Lower lobe of right lung (tissue), 2 donors: ENCODE results near the gene CFAP45. TPM values are rescaled to one million over a fixed set of nuclear protein-coding genes. Genes with fewer than 3 reads are reported as not detected.
A peak's percentile ranks its signal among the peaks of the same experiment; 100 is the strongest.

Experiments used
- ATAC-seq, 2 donors: fragments of 200-7000 bp; cut with Tn5 transposase; one replicate each; pipeline ENCODE4 v1.9.1; 2020 to 2022; ENCODE audit warnings: mild to moderate bottlenecking in 2 of 2, moderate library complexity in 2 of 2
- DNase-seq: peaks from one replicate; pipeline ENCODE4 v3.0.0-alpha.2; 2020
- H3K27ac ChIP-seq: fragments of 200-600 bp; one replicate; pipeline ENCODE4 v1.8.0; 2022
- H3K27me3 ChIP-seq: fragments of 200-600 bp; one replicate; pipeline ENCODE4 v1.8.0; 2022; ENCODE audit warnings: low read depth
- H3K36me3 ChIP-seq: fragments of 200-600 bp; one replicate; pipeline ENCODE4 v1.8.0; 2022; ENCODE audit warnings: mild to moderate bottlenecking
- H3K4me1 ChIP-seq: fragments of 200-600 bp; one replicate; pipeline ENCODE4 v1.8.0; 2022
- H3K4me3 ChIP-seq: fragments of 200-600 bp; one replicate; pipeline ENCODE4 v1.8.0; 2022; ENCODE audit warnings: mild to moderate bottlenecking
- H3K9me3 ChIP-seq: fragments of 200-600 bp; one replicate; pipeline ENCODE4 v1.8.0; 2022
- CTCF ChIP-seq: fragments of 200-600 bp; IDR thresholded peaks from one replicate; pipeline ENCODE4 v1.8.0; 2022; ENCODE audit warnings: antibody characterized with exemption, mild to moderate bottlenecking
- intact Hi-C: fragments of 100-400 bp; cut with DNase I; formaldehyde crosslinking; loops from one replicate; pipeline ENCODE4 v1.11.0; 2022
- total RNA-seq: library from RNA; stranded (reverse); fragmentation: NEBNext Ultra II Directional; extraction: Animal tissue kit (Norgen Biotek cat#: 25700); gene quantifications from one replicate; pipeline ENCODE4 v1.2.1, GENCODE V29; 2021
- donor health status: DM: no; HTN: yes; CAD: no; lungs with severe emphysema.

CFAP45 gene
- total RNA-seq, 1 donor from 2014 or later: 10.2 TPM

DNA sequence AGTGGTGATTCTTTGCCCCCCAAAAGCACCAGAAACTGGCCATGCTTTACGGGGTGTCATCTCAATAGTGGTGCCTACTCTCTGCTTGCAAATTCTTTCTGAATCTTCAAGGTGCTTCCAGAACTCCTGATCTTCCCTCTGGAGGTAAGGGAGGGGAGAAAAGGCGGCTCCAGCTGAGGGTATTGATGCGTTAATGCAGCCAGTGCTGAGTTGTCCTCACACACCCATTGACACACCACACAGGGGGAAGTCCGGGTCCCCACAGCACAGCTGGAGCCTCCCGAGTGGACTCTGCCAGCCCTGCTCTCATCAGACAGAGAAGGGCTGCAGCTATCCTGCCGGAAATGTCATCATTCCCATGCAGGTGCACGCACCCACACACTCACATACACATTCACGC is 38.7 kb downstream of the CFAP45 start:
- H3K4me1 ChIP-seq: no peaks in the 10 kb centered on the region
- H3K27me3 ChIP-seq: no peaks in the 10 kb centered on the region
- no peak for TF ChIP-seq CTCF
- DNase-seq: no peak
- ATAC-seq: no peak
- intact Hi-C loops: no loop called here
- H3K27ac ChIP-seq: no peak overlapping the region
- H3K9me3 ChIP-seq: no peaks in the 10 kb centered on the region
- H3K4me3 ChIP-seq: no peak overlapping the region
- no peaks in the 10 kb centered on the region for H3K36me3 ChIP-seq

DNA sequence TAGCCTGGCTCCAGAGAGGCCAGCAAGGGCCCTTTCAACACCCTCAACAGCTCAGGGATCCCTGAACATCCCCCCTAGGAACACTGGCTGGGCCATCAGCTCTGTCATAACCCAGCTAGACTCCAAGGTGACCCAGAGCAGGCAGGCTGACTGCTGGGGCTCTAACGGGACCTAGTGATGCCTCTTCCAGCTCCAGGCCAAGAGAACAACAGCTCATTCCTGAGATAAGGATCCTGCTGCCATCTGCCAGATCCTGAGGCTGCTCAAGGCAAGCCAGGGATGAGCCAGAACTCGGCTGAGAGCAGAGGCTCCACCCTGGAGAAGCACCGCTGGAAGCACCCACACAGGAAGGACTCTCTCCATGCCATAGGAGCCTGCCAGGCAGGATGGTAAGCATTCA is 39.5 kb downstream of the CFAP45 start:
- no peak for ATAC-seq
- Histone ChIP-seq H3K4me3 (no peak overlapping the region), H3K27ac (no peak overlapping the region), H3K4me1 (peaks cover 1% of the 10 kb centered on the region), H3K36me3 (no peaks in the 10 kb centered on the region), H3K27me3 (no peaks in the 10 kb centered on the region), H3K9me3 (no peaks in the 10 kb centered on the region)
- TF ChIP-seq CTCF: no peak
- no peak for DNase-seq
- intact Hi-C loops: no loop called here

- ATAC-seq (no peak), DNase-seq (no peak)
- no peak overlapping the region for H3K4me3 ChIP-seq
- peaks cover 6% of the 10 kb centered on the region for H3K4me1 ChIP-seq
- H3K9me3 ChIP-seq: no peaks in the 10 kb centered on the region
- intact Hi-C loops: no loop called here
- TF ChIP-seq CTCF: no peak
- H3K36me3 ChIP-seq: no peaks in the 10 kb centered on the region
- no peak overlapping the region for H3K27ac ChIP-seq
- H3K27me3 ChIP-seq: no peaks in the 10 kb centered on the region
These were observed 40.1 kb downstream of the CFAP45 start for GRCh38 chr1:159859767-159860322.

DNA sequence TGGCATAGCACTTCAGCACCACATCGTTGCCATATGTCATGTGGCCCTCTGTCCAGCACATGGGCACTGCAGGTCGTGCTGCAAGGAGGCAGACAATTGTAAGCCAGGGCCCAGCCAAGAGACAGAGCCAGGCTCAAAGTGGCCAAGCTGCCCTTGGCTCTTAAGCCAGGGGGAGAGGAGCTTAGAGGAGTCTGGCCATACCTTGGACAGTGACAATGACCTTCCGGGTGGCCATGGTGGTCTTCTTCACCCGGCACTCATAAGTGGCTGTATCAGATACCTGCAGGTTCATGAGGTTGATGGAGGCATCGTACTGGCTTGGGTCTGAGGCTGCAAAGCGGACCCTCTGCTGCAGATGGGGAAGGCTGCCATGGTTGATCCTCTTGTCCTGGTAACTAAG is 42.1 kb downstream of the CFAP45 start:
- peaks cover 20% of the 10 kb centered on the region for H3K4me1 ChIP-seq
- H3K27me3 ChIP-seq: no peaks in the 10 kb centered on the region
- no peaks in the 10 kb centered on the region for H3K36me3 ChIP-seq
- no peak overlapping the region for H3K27ac ChIP-seq
- H3K4me3 ChIP-seq: no peak overlapping the region
- DNase-seq: no peak
- intact Hi-C loops: no loop called here
- no peaks in the 10 kb centered on the region for H3K9me3 ChIP-seq
- no peak for TF ChIP-seq CTCF
- no peak for ATAC-seq

- H3K27ac ChIP-seq: no peak overlapping the region
- H3K27me3 ChIP-seq: no peaks in the 10 kb centered on the region
- intact Hi-C loops: no loop called here
- ATAC-seq (no peak), DNase-seq (no peak)
- no peak overlapping the region for H3K4me3 ChIP-seq
- H3K9me3 ChIP-seq: no peaks in the 10 kb centered on the region
- peaks cover 20% of the 10 kb centered on the region for H3K4me1 ChIP-seq
- no peak for TF ChIP-seq CTCF
- H3K36me3 ChIP-seq: no peaks in the 10 kb centered on the region
These were observed 43.4 kb downstream of the CFAP45 start for GRCh38 chr1:159856576-159856975.

GRCh38 chr1:159855709-159856108 is 44.3 kb downstream of the CFAP45 start:
- intact Hi-C loops: no loop called here
- Histone ChIP-seq H3K27me3 (no peaks in the 10 kb centered on the region), H3K4me3 (no peak overlapping the region), H3K36me3 (no peaks in the 10 kb centered on the region), H3K27ac (peak overlapping the region; percentile 97), H3K9me3 (no peaks in the 10 kb centered on the region), H3K4me1 (peaks cover 20% of the 10 kb centered on the region)
- DNase-seq: no peak
- no peak for TF ChIP-seq CTCF
- no peak for ATAC-seq
